HepG2 (cell line): ENCODE measurements around the gene SMIM13. TPM values are rescaled to one million over a fixed set of nuclear protein-coding genes. Genes with fewer than 3 reads are reported as not detected.

ENCODE experiments used
- ATAC-seq: fragments of 200-7000 bp; cut with Tn5 transposase; 3 replicates; pipeline ENCODE4 v1.9.1; 2020; ENCODE audit warnings: mild to moderate bottlenecking, moderate library complexity
- BruUV-seq: library from RNA; stranded (reverse); fragments of 400-500 nt; replicated peaks from 2 replicates; lab custom pipeline; 2021; lab: Mats Ljungman, UMichigan
- CTCF ChIA-PET: fragments of 300-600 bp; formaldehyde crosslinking; extraction: SDS; loops from one replicate; lab custom pipeline; 2021; ENCODE audit warnings: low total read pairs, inconsistent platforms, low intra/inter-chr PET ratio; lab: Yijun Ruan, JAX
- POLR2A ChIA-PET: fragments of 350-600 bp; sonication (Branson Sonifier 250); formaldehyde crosslinking; loops from one replicate; lab custom pipeline; 2020; ENCODE audit warnings: antibody characterized with exemption, inconsistent platforms; lab: Yijun Ruan, JAX
- DNase-seq: peaks from one replicate; pipeline ENCODE4 v3.0.0-alpha.2; 2015; ENCODE audit warnings: low spot score
- FAIRE-seq: peaks from 3 replicates; lab custom pipeline; 2011; peaks lifted over from hg19 to GRCh38; lab: Jason Lieb, UNC
- H2AFZ ChIP-seq: one replicate; pipeline ENCODE4 v1.6.1; 2011; ENCODE audit warnings: low read length, inconsistent platforms
- H3K27ac ChIP-seq: fragments of 300-600 bp; 3 replicates; pipeline ENCODE4 v1.8.0; 2011; ENCODE audit warnings: mixed run types, mild to moderate bottlenecking, mixed read lengths, low read length, inconsistent platforms; ENCODE audit not compliant: insufficient read depth; ENCODE audit errors: extremely low read length
- H3K27me3 ChIP-seq, 2 experiments: fragments of 200-600 bp in 1 of 2; 2 replicates in 1 of 2; 3 replicates in 1 of 2; pipeline versions ENCODE4 v1.6.0 to v1.8.0; 2011; ENCODE audit warnings: low read length in 2 of 2, mild to moderate bottlenecking in 2 of 2, moderate library complexity in 2 of 2, inconsistent platforms in 1 of 2; ENCODE audit not compliant: insufficient read depth in 2 of 2, control insufficient read depth in 1 of 2
- H3K36me3 ChIP-seq, 2 experiments: fragments of 200-600 bp in 1 of 2; replicated peaks in 1 of 2; 2 replicates in 1 of 2; 3 replicates in 1 of 2; pipeline versions ENCODE4 v1.5.1 to v1.8.0; 2011; ENCODE audit warnings: low read length in 2 of 2, inconsistent platforms in 1 of 2; ENCODE audit not compliant: insufficient read depth in 2 of 2, control insufficient read depth in 1 of 2
- H3K4me1 ChIP-seq: 2 replicates; pipeline ENCODE4 v1.5.1; 2012; ENCODE audit warnings: low read length, inconsistent platforms; ENCODE audit not compliant: insufficient read depth
- H3K4me2 ChIP-seq: 2 replicates; pipeline ENCODE4 v1.6.0; 2011; ENCODE audit warnings: low read depth, low read length, inconsistent platforms
- H3K4me3 ChIP-seq, 3 experiments: fragments of 200-600 bp in 1 of 3; sonication (generic), shearing (Covaris generic) in 1 of 3; replicated peaks in 1 of 3; 2 replicates each; pipeline ENCODE4 v1.5.1; 2011 to 2016; ENCODE audit warnings: low read length in 3 of 3, inconsistent platforms in 2 of 3, low read depth in 2 of 3, mild to moderate bottlenecking in 2 of 3, control low read depth in 1 of 3, mixed read lengths in 1 of 3; ENCODE audit not compliant: insufficient read depth in 1 of 3
- H3K79me2 ChIP-seq: one replicate; pipeline ENCODE4 v1.6.1; 2011; ENCODE audit warnings: low read length, inconsistent platforms; ENCODE audit not compliant: insufficient read depth
- H3K9ac ChIP-seq: 2 replicates; pipeline ENCODE4 v1.6.0; 2011; ENCODE audit warnings: mild to moderate bottlenecking, low read depth, low read length, inconsistent platforms; ENCODE audit not compliant: insufficient read depth
- H3K9me3 ChIP-seq: 2 replicates; pipeline ENCODE4 v1.5.1; 2012; ENCODE audit warnings: mild to moderate bottlenecking, low read length
- H4K20me1 ChIP-seq: 2 replicates; pipeline ENCODE4 v1.6.0; 2011; ENCODE audit warnings: inconsistent platforms, mild to moderate bottlenecking, low read length, moderate library complexity; ENCODE audit not compliant: insufficient read depth
- CEBPB ChIP-seq: IDR thresholded peaks from 2 replicates; pipeline ENCODE4 v1.6.1; 2011; ENCODE audit warnings: low read depth, low read length, improper control_type of control experiment, borderline replicate concordance
- HOXA9 ChIP-seq: sonication (generic); formaldehyde crosslinking; IDR thresholded peaks from 2 replicates; pipeline ENCODE4 v1.8.1; 2022; ENCODE audit warnings: missing genetic modification reagents, mild to moderate bottlenecking, moderate library complexity, borderline replicate concordance
- NKX3-1 ChIP-seq: sonication (generic); formaldehyde crosslinking; IDR thresholded peaks from 2 replicates; pipeline ENCODE4 v1.5.0; 2020; ENCODE audit warnings: missing genetic modification reagents
- TBL1XR1 ChIP-seq: fragments of 150-350 bp; IDR thresholded peaks from 2 replicates; pipeline ENCODE4 v1.6.1; 2014; ENCODE audit warnings: borderline replicate concordance, low read length; ENCODE audit not compliant: partially characterized antibody
- ZC3H4 ChIP-seq: sonication (generic); formaldehyde crosslinking; IDR thresholded peaks from 2 replicates; pipeline ENCODE4 v1.4.0; 2020; ENCODE audit warnings: missing genetic modification reagents, borderline replicate concordance
- ZFP36L2 ChIP-seq: sonication (generic); formaldehyde crosslinking; IDR thresholded peaks from 2 replicates; pipeline ENCODE4 v1.4.0; 2020; ENCODE audit warnings: missing genetic modification reagents
- ZNF225 ChIP-seq: sonication (generic); formaldehyde crosslinking; IDR thresholded peaks from 2 replicates; pipeline ENCODE4 v1.4.0; 2020; ENCODE audit warnings: mild to moderate bottlenecking, missing genetic modification reagents
- ZNF430 ChIP-seq: sonication (generic); formaldehyde crosslinking; IDR thresholded peaks from 2 replicates; pipeline ENCODE4 v1.9.0; 2021; ENCODE audit warnings: mild to moderate bottlenecking, missing genetic modification reagents
- ZNF441 ChIP-seq: sonication (generic); formaldehyde crosslinking; IDR thresholded peaks from 2 replicates; pipeline ENCODE4 v1.7.0; 2021; ENCODE audit warnings: missing genetic modification reagents, borderline replicate concordance
- ZNF605 ChIP-seq: sonication (generic); formaldehyde crosslinking; IDR thresholded peaks from 2 replicates; pipeline ENCODE4 v1.8.0; 2022; ENCODE audit warnings: mild to moderate bottlenecking, missing genetic modification reagents
- ZNF614 ChIP-seq: IDR thresholded peaks from 2 replicates; pipeline ENCODE4 v1.6.1; 2018; ENCODE audit warnings: missing biosample characterization, missing genetic modification reagents, inconsistent platforms, borderline replicate concordance
- ZNF737 ChIP-seq: sonication (generic); formaldehyde crosslinking; IDR thresholded peaks from 2 replicates; pipeline ENCODE4 v1.5.0; 2020; ENCODE audit warnings: missing genetic modification reagents, mild to moderate bottlenecking, borderline replicate concordance
- ZNF780A ChIP-seq: sonication (generic); formaldehyde crosslinking; IDR thresholded peaks from 2 replicates; pipeline ENCODE4 v1.8.0; 2022; ENCODE audit warnings: mild to moderate bottlenecking, missing genetic modification reagents, moderate library complexity
- WGBS: methylation state at CpG from one replicate; pipeline ENCODE4 v1.1.6; 2017; ENCODE audit warnings: low lambda C conversion rate; 5-methylcytosine and 5-hydroxymethylcytosine counted together
- in situ Hi-C: cut with HindIII; loops from 2 replicates; pipeline ENCODE4 v1.10.0; 2017; ENCODE audit warnings: low pct_unique_long_range_greater_than_20kb; ENCODE audit not compliant: extremely low pct_ligation_motif_present
- intact Hi-C: fragments of 100-400 bp; cut with micrococcal nuclease; formaldehyde crosslinking; loops from one replicate; pipeline ENCODE4 v1.10.0; 2022; ENCODE audit not compliant: unreplicated experiment
- polyA plus RNA-seq, 8 experiments: library from polyadenylated mRNA; depleted of rRNA in 3 of 8; stranded (reverse) in 7 of 8; unstranded in 1 of 8; fragments of >200 nt; fragmentation: Illumina TruSeq in 4 of 8; extraction: Trizol in 4 of 8; gene quantifications; 2 replicates each; pipeline versions ENCODE4 v1.2.1 to v1.2.3, GENCODE V29; 2011 to 2016; ENCODE audit warnings: low read depth in 4 of 8, missing spikeins in 1 of 8, mixed read lengths in 1 of 8; ENCODE audit not compliant: insufficient read depth in 1 of 8
- total RNA-seq, 5 experiments: library from RNA; depleted of rRNA; stranded (reverse); fragments of >200 nt; fragmentation: Illumina TruSeq; extraction: Trizol; gene quantifications; 2 replicates each; pipeline ENCODE4 v1.2.3, GENCODE V29; 2016; ENCODE audit warnings: low read depth in 1 of 5
- TF ChIP-seq, protein P1 (sequence below): sonication (generic); formaldehyde crosslinking; IDR thresholded peaks from 2 replicates; pipeline ENCODE4 v1.8.0; 2022; ENCODE audit warnings: mild to moderate bottlenecking, missing genetic modification reagents; ENCODE audit not compliant: insufficient replicate concordance

SMIM13 gene
- total and polyA plus RNA-seq, 2 of the 13 experiments (the other 11 are each of a cell fraction or from before 2014, with no cell fraction given) = 2.7 to 10.2 TPM

GRCh38 chr6:11098004-11098403 lies 4.4 kb downstream of the SMIM13 start (continued):
- no peak for TF ChIP-seq ZNF614 (CRISPR knock-in tag)
- TF ChIP-seq ZNF430 = no peak
- no peak for TF ChIP-seq ZFP36L2
- TF ChIP-seq ZNF737 (CRISPR knock-in tag) = no peak
- TF ChIP-seq, protein P1, sequence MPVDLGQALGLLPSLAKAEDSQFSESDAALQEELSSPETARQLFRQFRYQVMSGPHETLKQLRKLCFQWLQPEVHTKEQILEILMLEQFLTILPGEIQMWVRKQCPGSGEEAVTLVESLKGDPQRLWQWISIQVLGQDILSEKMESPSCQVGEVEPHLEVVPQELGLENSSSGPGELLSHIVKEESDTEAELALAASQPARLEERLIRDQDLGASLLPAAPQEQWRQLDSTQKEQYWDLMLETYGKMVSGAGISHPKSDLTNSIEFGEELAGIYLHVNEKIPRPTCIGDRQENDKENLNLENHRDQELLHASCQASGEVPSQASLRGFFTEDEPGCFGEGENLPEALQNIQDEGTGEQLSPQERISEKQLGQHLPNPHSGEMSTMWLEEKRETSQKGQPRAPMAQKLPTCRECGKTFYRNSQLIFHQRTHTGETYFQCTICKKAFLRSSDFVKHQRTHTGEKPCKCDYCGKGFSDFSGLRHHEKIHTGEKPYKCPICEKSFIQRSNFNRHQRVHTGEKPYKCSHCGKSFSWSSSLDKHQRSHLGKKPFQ = no peak
- no peak for TF ChIP-seq ZNF780A
- no peak for TF ChIP-seq CEBPB
- no peak for TF ChIP-seq ZC3H4 (CRISPR knock-in tag)
- TF ChIP-seq, all 625 proteins: peak for 8

- intact Hi-C loops = no loop called here
- H3K27ac ChIP-seq = no peak overlapping the region
- H3K9ac ChIP-seq = no peak overlapping the region
- WGBS = 97% methylated on average over 5 of the region's 5 CpGs
- H3K9me3 ChIP-seq = no peaks in the 10 kb centered on the region
- H3K27me3 ChIP-seq = no peaks in the 10 kb centered on the region
- no peak for ATAC-seq
- peaks cover 28% of the 10 kb centered on the region for H3K4me1 ChIP-seq
- H4K20me1 ChIP-seq = peaks cover 5% of the 10 kb centered on the region; the same call in 1 of the 2 replicates
- POLR2A ChIA-PET = no interaction called here
- BruUV-seq = no TSS peak
- TF ChIP-seq NKX3-1 (no peak), ZNF441 (CRISPR knock-in tag) (no peak), HOXA9 (CRISPR knock-in tag) (no peak), ZNF225 (CRISPR knock-in tag) (no peak), TBL1XR1 (no peak), ZNF780A (no peak), ZNF605 (CRISPR knock-in tag) (no peak)
- TF ChIP-seq, all 625 proteins: peak for 0
- peaks cover 96% of the 10 kb centered on the region for H3K79me2 ChIP-seq
- DNase-seq (no peak), FAIRE-seq (no peak)
- no peak overlapping the region for H2AFZ ChIP-seq
- in situ Hi-C loops = no loop called here
- H3K36me3 ChIP-seq = no peaks in the 10 kb centered on the region; a peak in 2 of 5 replicates
- H3K4me3 ChIP-seq = no peak overlapping the region
- H3K4me2 ChIP-seq = no peak overlapping the region
- CTCF ChIA-PET = no interaction called here
Observed at GRCh38 chr6:11101417-11101816, 7.8 kb downstream of the SMIM13 start.
